NCI-H82 (cell line): ENCODE measurements around the gene IDH2.

Experiments used
- DNase-seq: peaks from one replicate; lab custom pipeline; 2025; lab: John Stamatoyannopoulos, UW

The IDH2 gene

GRCh38 chr15:90043530-90044010 is 58.7 kb downstream of the IDH2 start:
- DNase-seq: no peak

DNA sequence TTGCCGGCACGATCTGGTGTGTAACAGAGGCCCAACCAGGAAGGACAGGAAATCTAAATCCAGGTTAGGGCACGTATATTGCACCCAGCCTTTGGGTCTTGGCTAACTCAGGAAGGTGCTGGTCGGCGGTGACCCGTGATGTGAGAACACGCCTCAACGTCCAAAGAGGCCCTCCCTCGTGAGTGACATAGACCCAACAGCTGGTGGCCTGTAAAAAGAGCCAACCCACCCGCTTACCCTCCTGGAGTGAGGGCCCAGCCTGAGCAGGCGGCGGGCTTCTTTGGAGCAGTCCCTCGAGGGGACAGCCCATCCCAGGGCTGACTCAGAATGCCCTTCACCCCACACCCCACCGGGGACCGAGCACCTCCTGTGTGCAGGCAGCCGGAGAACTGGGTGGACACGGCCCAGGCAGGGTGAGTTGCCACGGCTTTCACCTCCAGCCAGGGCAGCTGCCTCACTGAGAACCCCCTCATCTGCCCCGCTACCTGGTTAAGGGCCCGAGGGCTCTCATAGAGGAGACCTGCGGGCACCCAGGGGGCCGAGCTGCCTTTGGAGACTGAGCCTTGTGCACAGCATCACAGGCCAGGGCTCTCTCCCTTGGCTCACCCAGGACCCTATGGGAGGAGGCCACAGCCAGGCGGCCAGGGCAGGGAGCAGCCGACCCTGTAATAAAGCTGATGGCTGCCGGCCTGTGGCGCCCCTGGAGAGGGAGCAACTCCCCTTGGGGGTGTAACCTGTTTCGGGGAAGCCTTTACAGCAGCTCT is 59.3 kb downstream of the IDH2 start:
- DNase-seq: no peak

- DNase-seq: no peak
Observed at GRCh38 chr15:90042356-90042755, 59.9 kb downstream of the IDH2 start.

DNA sequence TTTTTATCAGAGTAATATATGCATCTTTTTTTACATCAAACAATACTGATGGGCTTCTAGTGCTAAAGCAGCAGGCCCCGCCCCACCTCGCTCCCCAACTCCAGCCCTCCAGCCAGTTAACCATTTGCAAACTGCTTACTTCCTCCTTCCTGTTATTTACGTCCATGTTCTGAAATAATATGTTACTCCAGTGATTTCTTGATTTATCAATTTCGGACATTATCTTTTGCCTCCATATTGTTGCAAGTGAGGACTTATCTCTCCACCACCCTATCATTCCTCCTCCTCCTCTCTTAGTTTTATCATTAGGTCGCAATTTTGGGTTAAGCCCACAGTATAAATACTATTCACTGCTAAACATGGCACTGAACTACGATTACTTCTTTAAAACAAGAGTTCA is 61.6 kb downstream of the IDH2 start:
- DNase-seq: no peak

DNA sequence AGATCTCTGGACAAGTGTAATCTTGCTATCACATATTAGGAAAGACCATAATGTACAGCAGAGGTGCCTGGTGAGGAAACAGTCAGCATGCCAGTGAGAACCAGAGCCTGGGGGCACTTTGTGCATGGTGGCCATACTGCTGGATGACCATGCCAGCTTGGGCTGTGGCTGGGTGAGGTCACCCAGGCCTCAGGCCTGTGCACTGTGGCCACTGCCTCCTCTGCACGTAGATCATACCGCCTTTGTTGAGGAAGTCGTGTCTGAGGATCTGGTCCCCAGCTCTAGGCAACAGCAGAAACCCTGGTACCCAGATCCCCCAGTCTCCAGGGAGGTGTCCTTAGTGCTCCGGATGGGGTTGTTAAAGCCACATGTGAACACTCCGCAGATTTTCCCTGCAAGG is 62.3 kb downstream of the IDH2 start:
- no peak for DNase-seq

- no peak for DNase-seq
Observed at GRCh38 chr15:90038632-90039095, 63.6 kb downstream of the IDH2 start.

- DNase-seq: no peak
Observed at GRCh38 chr15:90037961-90038631, 64.2 kb downstream of the IDH2 start.

GRCh38 chr15:90037511-90037860 is 64.8 kb downstream of the IDH2 start:
- DNase-seq: no peak

DNA sequence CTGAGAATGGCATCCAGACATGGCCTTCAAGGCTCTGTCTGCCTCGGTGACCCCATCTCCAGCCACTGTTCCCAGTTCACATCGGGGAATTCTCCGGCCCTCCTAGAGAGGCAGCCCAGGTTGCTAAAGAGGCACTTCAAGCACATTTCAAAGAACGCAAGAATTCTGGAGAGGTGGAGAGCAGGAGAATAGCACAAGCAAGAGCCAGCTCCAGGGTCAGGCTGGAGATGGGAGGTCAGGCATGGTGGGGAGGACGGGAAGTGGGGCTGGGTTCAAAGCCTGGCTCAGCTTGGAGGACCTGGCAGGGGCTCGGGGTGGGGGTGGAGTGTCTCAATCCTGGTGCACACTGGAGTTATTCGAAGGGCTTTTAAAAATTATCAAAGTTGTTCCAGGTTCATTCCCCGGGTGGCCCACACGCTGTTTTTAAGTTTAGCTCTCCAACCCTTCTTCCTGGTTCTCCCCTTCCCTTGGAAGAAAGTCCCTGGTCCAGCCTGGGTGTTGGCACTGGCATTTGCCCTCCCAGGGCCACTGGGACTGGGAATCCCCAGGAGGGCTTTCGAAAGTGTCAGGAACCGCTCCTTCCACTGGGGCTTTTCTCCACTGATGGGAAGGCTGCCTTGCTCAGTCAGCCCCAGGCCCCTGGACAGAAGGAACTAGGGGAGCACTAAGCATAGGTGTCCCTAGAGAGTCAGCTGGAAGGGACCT is 65.3 kb downstream of the IDH2 start:
- no peak for DNase-seq

DNA sequence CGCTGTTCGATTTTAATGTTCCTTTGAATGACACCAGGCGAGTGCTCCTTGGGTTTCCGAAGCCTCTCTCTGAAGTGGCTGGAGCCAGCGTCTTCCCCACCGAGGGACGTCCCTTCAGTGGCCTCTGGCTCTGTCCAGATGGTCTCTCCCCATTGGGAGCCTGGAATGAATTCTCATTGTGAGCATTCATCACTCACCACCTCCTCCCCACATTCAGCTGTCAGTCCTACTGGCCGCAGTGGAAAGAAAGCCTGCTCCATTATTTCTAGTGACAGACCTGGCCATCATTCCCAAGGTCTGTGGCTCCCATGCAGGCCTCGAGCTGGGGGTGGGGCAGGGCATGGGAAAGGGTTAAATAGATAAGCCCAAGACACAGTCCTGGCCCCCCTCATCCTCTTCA is 65.9 kb downstream of the IDH2 start:
- DNase-seq: no peak

DNA sequence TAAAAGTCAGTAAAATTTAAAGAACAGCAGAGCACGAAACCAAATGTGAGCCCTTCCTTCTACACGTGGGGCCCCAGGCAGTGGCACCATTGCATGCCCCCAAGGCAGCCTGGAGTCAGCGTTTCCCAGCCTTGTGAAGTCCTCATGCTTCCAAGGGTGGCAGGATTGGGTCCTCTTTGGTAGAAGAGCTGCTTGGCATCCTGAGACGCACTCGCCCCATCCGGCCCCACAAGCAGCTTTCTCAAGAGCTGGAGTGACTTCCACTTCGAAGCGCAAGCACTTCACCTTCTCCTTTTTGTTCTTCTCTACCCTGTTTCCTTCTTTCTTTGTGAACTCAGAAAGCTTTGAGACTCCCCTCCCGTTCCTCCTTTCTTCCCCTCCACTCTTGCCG is 66.4 kb downstream of the IDH2 start:
- DNase-seq: no peak

- no peak for DNase-seq
Observed at GRCh38 chr15:90035095-90035839, 67.0 kb downstream of the IDH2 start.

DNA sequence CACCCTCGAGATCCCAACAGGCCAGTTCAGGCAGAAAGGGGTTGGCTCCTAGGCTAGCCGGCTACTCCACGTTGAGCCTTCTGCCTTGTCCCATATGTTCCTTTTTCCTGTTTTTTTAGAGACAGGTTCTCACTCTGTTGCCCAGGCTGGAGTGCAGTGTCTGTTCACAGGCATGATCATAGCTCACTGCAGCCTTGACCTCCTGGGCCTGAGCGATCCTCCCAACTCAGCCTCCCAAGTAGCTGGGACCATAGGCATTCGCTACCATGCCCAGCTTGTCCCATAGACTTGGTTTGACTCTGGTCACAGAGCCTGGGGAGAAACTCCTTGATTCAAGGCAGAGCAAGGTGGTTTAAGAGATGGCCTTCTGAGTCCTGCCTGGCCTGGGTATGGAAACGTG is 68.8 kb downstream of the IDH2 start:
- no peak for DNase-seq
